ENCODE measurements around the gene FNIP2. TPM values are rescaled to one million over a fixed set of nuclear protein-coding genes. Genes with fewer than 3 reads are reported as not detected.
A peak's percentile ranks its signal among the peaks of the same experiment; 100 is the strongest.

Gene FNIP2
- total and polyA plus RNA-seq, 9 of the 15 experiments (the other 6 are each of a cell fraction or from before 2014, with no cell fraction given), result 1.7 to 15.5 (median 8.3) TPM

DNA sequence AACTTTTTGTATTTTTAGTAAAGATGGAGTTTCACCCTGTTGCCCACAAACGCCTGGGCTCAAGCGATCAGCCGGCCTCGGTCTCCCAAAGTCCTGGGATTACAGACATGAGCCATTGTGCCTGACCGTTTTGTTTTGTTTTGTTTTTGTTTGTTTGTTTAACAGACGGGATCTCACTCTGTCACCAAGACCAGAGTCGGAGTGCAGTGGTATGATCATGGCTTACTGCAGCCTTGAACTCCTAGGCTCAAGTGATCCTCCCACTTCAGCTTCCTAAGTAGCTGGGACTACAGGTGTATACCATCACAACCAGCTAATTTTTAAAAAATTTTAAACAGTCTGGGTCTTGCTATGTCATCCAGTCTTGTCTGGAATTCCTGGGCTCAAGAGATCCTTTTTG is 53.5 kb downstream of the FNIP2 start (continued):
- TF ChIP-seq, protein P1, sequence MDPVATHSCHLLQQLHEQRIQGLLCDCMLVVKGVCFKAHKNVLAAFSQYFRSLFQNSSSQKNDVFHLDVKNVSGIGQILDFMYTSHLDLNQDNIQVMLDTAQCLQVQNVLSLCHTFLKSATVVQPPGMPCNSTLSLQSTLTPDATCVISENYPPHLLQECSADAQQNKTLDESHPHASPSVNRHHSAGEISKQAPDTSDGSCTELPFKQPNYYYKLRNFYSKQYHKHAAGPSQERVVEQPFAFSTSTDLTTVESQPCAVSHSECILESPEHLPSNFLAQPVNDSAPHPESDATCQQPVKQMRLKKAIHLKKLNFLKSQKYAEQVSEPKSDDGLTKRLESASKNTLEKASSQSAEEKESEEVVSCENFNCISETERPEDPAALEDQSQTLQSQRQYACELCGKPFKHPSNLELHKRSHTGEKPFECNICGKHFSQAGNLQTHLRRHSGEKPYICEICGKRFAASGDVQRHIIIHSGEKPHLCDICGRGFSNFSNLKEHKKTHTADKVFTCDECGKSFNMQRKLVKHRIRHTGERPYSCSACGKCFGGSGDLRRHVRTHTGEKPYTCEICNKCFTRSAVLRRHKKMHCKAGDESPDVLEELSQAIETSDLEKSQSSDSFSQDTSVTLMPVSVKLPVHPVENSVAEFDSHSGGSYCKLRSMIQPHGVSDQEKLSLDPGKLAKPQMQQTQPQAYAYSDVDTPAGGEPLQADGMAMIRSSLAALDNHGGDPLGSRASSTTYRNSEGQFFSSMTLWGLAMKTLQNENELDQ (CRISPR knock-in tag; IDR thresholded peaks at IDR 0.05; ENCODE audit: borderline replicate concordance), result no peak
- no peak for TF ChIP-seq ZKSCAN8 (CRISPR knock-in tag; IDR thresholded peaks at IDR 0.05)

GRCh38 chr4:158823461-158823873 is 54.6 kb downstream of the FNIP2 start:
- DNase-seq (ENCODE audit: extremely low read depth in 1 of 4, low spot score in 3 of 4), result no peak
- TF ChIP-seq TOE1 (IDR thresholded peaks at IDR 0.05; ENCODE audit: borderline replicate concordance), result 0 out of 2 replicates have a peak, but pooled peaks have one; percentile 30
- TF ChIP-seq TOE1 (CRISPR knock-in tag; IDR thresholded peaks at IDR 0.05; ENCODE audit: borderline replicate concordance, low read depth), result no peak
- TF ChIP-seq TAF9B (IDR thresholded peaks at IDR 0.05; ENCODE audit: partially characterized antibody), result peak; percentile 24
- TF ChIP-seq ATF3 (IDR thresholded peaks at IDR 0.05), result peak; percentile 81
- no peak for TF ChIP-seq ATF3 (CRISPR knock-in tag; conservative IDR thresholded peaks at IDR 0.05)
- TF ChIP-seq EP300 (IDR thresholded peaks at IDR 0.05; ENCODE audit: low read length), result 0 out of 2 replicates have a peak, but pooled peaks have one; percentile 5
- 0 out of 2 replicates have a peak, but pooled peaks have one; percentile 13 for TF ChIP-seq PKNOX1 (IDR thresholded peaks at IDR 0.05)
- TF ChIP-seq FOSL1 (tag; conservative IDR thresholded peaks at IDR 0.05), result 0 out of 2 replicates have a peak, but pooled peaks have one; percentile 20
- TF ChIP-seq ZNF316 (IDR thresholded peaks at IDR 0.05), result peak; percentile 69
- 0 out of 2 replicates have a peak, but pooled peaks have one; percentile 35 for TF ChIP-seq SMAD4 (CRISPR knock-in tag; conservative IDR thresholded peaks at IDR 0.05)
- peak; percentile 60 for TF ChIP-seq C11orf30 (IDR thresholded peaks at IDR 0.05; ENCODE audit: low read depth)
- no peak for TF ChIP-seq ZNF766 (CRISPR knock-in tag; conservative IDR thresholded peaks at IDR 0.05)
- TF ChIP-seq BACH1 (tag; IDR thresholded peaks at IDR 0.05), result peak; percentile 16; the same call in 1 of the 2 replicates

More at GRCh38 chr4:158823461-158823873, 54.6 kb downstream of the FNIP2 start:
- no peaks in the 10 kb centered on the region for H3K27me3 ChIP-seq (ENCODE audit: control insufficient read depth in 2 of 2, insufficient read depth in 2 of 2, low read length in 2 of 2)
- H3K4me1 ChIP-seq (replicated peaks in 1 of 2; ENCODE audit: control insufficient read depth in 2 of 2, insufficient read depth in 2 of 2, low read length in 2 of 2), result peaks cover 13 to 59% of the 10 kb centered on the region in 2 experiments; a peak in 4 of 5 replicates
- no peak overlapping the region for H2AFZ ChIP-seq (ENCODE audit: low read depth, low read length)
- peaks cover 2% of the 10 kb centered on the region; the same call in 2 of the 3 replicates for H3K79me2 ChIP-seq (ENCODE audit: control insufficient read depth, insufficient read depth, low read length)
- BruUV-seq (replicated peaks), result no TSS peak
- CTCF ChIA-PET (ENCODE audit: low intra/inter-chr PET ratio), result no interaction called here
- in situ Hi-C loops (cut with MboI) (no loop called here), intact Hi-C loops (cut with micrococcal nuclease) (loop anchor here (10.0 kb wide), 1 partner anchor 49 kb away; no protein-coding TSS in a partner anchor)
- no peaks in the 10 kb centered on the region for H3K36me3 ChIP-seq (ENCODE audit: control insufficient read depth, insufficient read depth, low read length)
- H3K4me2 ChIP-seq (ENCODE audit: insufficient read depth, low read length), result no peak overlapping the region
- H3K9ac ChIP-seq (ENCODE audit: insufficient read depth in 1 of 2, low read depth in 2 of 2, low read length in 2 of 2), result no peak overlapping the region
- no peaks in the 10 kb centered on the region for H3K9me1 ChIP-seq (ENCODE audit: control insufficient read depth, insufficient read depth, low read length)
- no peak overlapping the region for H3K27ac ChIP-seq (ENCODE audit: extremely low read depth, low read depth, low read length)
- ATAC-seq (no peak), FAIRE-seq (no peak)
- WGBS (ENCODE audit: insufficient coverage, low coverage, missing lambda C conversion rate), result 19% methylated on average over 3 of the region's 3 CpGs
- no peaks in the 10 kb centered on the region; the same call in 1 of the 2 replicates for H4K20me1 ChIP-seq (replicated peaks; ENCODE audit: control insufficient read depth, insufficient read depth, low read length)
- no peak overlapping the region for H3K4me3 ChIP-seq
- POLR2A ChIA-PET, result no interaction called here
- H3K9me3 ChIP-seq (replicated peaks; ENCODE audit: control insufficient read depth, insufficient read depth, low read depth, low read length), result no peaks in the 10 kb centered on the region

All from K562 (cell line).